ENCODE data around the gene LNX1. TPM values are rescaled to one million over a fixed set of nuclear protein-coding genes. Genes with fewer than 3 reads are reported as not detected.

Gene LNX1
- total RNA-seq, 6 experiments from 2014 or later, result 0.05 to 0.18 (median 0.07) TPM; not detected in 1

GRCh38 chr4:53576676-53577372, 14.5 kb downstream of the LNX1 start:
- TF ChIP-seq, protein P1, sequence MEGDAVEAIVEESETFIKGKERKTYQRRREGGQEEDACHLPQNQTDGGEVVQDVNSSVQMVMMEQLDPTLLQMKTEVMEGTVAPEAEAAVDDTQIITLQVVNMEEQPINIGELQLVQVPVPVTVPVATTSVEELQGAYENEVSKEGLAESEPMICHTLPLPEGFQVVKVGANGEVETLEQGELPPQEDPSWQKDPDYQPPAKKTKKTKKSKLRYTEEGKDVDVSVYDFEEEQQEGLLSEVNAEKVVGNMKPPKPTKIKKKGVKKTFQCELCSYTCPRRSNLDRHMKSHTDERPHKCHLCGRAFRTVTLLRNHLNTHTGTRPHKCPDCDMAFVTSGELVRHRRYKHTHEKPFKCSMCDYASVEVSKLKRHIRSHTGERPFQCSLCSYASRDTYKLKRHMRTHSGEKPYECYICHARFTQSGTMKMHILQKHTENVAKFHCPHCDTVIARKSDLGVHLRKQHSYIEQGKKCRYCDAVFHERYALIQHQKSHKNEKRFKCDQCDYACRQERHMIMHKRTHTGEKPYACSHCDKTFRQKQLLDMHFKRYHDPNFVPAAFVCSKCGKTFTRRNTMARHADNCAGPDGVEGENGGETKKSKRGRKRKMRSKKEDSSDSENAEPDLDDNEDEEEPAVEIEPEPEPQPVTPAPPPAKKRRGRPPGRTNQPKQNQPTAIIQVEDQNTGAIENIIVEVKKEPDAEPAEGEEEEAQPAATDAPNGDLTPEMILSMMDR (IDR thresholded peaks at IDR 0.05), result no peak
- Mint-ChIP-seq H3K27ac (peak overlapping the region; percentile 83), H3K27me3 (ENCODE audit: insufficient read depth) (no peaks in the 10 kb centered on the region), H3K4me3 (peak overlapping the region; percentile 59), H3K4me1 (ENCODE audit: low read depth) (peaks cover 64% of the 10 kb centered on the region), H3K9me3 (no peaks in the 10 kb centered on the region), H3K36me3 (ENCODE audit: low read depth) (no peaks in the 10 kb centered on the region)
- peak; percentile 61 for DNase-seq

DNA sequence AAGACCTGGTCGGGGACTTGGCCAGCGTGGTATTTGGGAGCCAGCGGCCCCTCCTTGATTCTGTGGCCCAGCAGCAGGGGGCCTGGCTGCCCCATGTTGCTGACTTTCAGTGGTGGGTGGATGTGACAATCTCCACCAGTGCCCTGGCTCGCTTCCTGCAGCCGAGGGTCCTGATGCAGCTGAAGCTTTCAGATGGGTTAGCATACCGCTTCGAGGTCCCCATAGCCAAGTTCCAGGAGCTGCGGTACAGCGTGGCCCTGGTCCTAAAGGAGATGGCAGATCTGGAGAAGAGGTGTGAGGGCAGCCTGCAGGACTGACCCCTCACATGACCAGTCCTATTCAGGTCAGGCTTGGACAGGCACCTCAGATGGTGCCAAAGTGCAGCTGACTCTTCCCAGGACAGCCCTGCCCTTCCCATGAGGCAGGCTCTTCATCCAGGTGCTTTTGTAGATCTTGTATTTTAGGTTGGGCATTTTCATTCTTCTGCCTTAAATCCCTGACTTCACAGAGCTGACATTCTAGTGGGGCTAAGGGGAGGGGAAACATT, 15.1 kb downstream of the LNX1 start:
- Mint-ChIP-seq H3K27ac (peak overlapping the region; percentile 83), H3K27me3 (ENCODE audit: insufficient read depth) (no peaks in the 10 kb centered on the region), H3K36me3 (ENCODE audit: low read depth) (no peaks in the 10 kb centered on the region), H3K4me3 (peak overlapping the region; percentile 59; the same call in 1 of the 2 replicates), H3K4me1 (ENCODE audit: low read depth) (peaks cover 63% of the 10 kb centered on the region), H3K9me3 (no peaks in the 10 kb centered on the region)
- no peak for DNase-seq
- TF ChIP-seq, protein P1 (IDR thresholded peaks at IDR 0.05), result 0 out of 2 replicates have a peak, but pooled peaks have one; percentile 15

GRCh38 chr4:53575552-53575951, 15.7 kb downstream of the LNX1 start:
- no peaks in the 10 kb centered on the region for H3K9me3 Mint-ChIP-seq
- TF ChIP-seq, protein P1 (IDR thresholded peaks at IDR 0.05), result no peak
- H3K27me3 Mint-ChIP-seq (ENCODE audit: insufficient read depth), result no peaks in the 10 kb centered on the region
- H3K4me1 Mint-ChIP-seq (ENCODE audit: low read depth), result peaks cover 59% of the 10 kb centered on the region
- DNase-seq, result no peak
- H3K36me3 Mint-ChIP-seq (ENCODE audit: low read depth), result no peaks in the 10 kb centered on the region
- no peak overlapping the region for H3K4me3 Mint-ChIP-seq
- no peak overlapping the region for H3K27ac Mint-ChIP-seq

DNA sequence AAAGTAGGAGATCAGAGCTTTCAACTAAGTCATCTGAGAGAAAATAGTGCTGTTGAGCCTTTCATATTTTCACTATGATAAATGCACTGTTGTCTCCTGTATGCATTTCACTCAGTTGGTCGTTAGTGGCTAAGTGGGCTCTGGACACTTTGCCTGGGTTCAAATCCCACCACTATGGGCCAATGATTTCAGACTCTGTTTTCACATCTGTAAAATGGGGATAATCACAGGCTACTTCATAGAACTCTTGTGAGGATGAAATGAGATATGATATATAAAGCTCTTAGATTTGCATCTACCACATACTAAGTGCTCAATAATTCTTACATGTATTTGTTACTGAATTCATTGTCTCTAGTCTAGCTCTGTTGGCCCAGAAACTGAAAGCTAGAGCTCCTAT, 16.8 kb downstream of the LNX1 start:
- peaks cover 49% of the 10 kb centered on the region for H3K4me1 Mint-ChIP-seq (ENCODE audit: low read depth)
- H3K27me3 Mint-ChIP-seq (ENCODE audit: insufficient read depth), result no peaks in the 10 kb centered on the region
- H3K4me3 Mint-ChIP-seq, result no peak overlapping the region
- no peaks in the 10 kb centered on the region for H3K36me3 Mint-ChIP-seq (ENCODE audit: low read depth)
- TF ChIP-seq, protein P1 (IDR thresholded peaks at IDR 0.05), result no peak
- no peaks in the 10 kb centered on the region for H3K9me3 Mint-ChIP-seq
- no peak for DNase-seq
- H3K27ac Mint-ChIP-seq, result no peak overlapping the region

DNA sequence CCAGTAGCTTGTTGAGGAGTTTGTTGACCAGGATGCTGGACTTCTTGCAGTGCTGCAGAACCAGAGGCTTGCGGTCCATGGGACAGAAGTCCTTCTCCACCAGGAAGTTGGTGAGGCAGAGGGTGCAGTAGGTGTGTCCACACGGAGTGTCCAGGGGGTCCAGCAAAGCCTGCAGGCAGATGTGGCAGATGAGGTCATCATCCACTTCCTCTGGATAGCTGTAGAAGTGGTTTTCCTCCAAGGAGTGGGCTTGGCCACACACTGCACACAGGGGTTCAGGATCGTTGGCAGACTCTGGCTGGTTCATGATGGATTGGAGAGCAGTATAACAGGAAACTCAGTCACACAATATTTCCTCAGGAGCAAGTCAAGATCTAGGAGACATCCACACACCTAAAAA, 17.6 kb downstream of the LNX1 start:
- no peaks in the 10 kb centered on the region for H3K36me3 Mint-ChIP-seq (ENCODE audit: low read depth)
- peaks cover 44% of the 10 kb centered on the region for H3K4me1 Mint-ChIP-seq (ENCODE audit: low read depth)
- no peak for DNase-seq
- H3K27ac Mint-ChIP-seq, result no peak overlapping the region
- no peaks in the 10 kb centered on the region for H3K27me3 Mint-ChIP-seq (ENCODE audit: insufficient read depth)
- H3K9me3 Mint-ChIP-seq, result no peaks in the 10 kb centered on the region
- H3K4me3 Mint-ChIP-seq, result no peak overlapping the region
- TF ChIP-seq, protein P1 (IDR thresholded peaks at IDR 0.05), result no peak

All from HFFc6 (cell line).